HG03095 (cell line): ENCODE results near the gene UGT1A7.
"Not testable (repeated sequence)": the region's sequence is repeated elsewhere in the genome, so short reads cannot be mapped to it uniquely, and the experiment has no call there.

Source experiments
- ATAC-seq: cut with Tn5 transposase; IDR thresholded peaks from one replicate; pipeline ENCODE4 v1.9.1; 2021; ENCODE audit warnings: moderate library complexity; ENCODE audit not compliant: unreplicated experiment

The UGT1A7 gene

DNA sequence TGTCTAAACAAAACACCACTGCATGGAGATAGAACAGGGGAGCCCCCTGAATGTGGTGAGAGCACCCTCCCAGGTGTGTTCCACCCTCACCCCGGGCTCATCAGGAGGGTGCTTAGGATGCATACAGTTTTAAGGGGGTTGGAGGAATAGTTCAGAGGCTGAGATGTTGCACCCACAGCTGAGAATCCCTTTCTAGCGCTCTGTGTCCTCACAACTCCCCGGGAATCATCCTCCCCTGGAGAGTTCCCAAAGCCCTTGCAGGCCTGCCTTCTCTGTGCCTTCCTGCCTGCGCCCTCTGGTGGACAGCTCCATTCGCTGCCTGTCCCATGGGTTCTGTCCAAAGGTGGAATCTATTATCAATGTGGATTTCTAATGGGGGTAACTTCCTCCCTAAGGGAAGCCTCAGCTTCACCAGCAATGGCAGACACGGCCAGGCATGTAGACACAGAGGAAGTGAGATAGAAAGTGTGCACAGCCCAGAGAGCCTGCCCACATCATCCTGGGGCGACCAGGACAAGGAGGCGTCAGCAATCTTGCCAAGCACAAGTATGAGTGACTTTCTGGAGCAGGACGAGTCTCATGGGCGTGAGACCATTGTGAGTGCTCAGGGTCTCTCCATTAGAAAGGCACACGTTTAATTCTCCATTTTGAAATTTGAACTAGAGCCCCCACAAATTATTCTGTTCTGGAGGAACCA, 29.8 kb downstream of the UGT1A7 start:
- ATAC-seq, result no peak

- no peak for ATAC-seq
Measured at GRCh38 chr2:233712611-233713261, 31.0 kb downstream of the UGT1A7 start, which contains the start of gene UGT1A5. UGT1A5 (plus strand) TSS chr2:233712907; CDS start chr2:233712992, 85 bp downstream.

DNA sequence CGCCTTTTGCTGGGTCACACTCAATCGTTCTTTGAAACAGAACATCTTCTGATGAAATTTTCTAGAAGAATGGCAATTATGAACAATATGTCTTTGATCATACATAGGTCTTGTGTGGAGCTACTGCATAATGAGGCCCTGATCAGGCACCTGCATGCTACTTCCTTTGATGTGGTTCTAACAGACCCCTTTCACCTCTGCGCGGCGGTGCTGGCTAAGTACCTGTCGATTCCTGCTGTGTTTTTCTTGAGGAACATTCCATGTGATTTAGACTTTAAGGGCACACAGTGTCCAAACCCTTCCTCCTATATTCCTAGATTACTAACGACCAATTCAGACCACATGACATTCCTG, 31.5 kb downstream of the UGT1A7 start:
- ATAC-seq, result no peak

DNA sequence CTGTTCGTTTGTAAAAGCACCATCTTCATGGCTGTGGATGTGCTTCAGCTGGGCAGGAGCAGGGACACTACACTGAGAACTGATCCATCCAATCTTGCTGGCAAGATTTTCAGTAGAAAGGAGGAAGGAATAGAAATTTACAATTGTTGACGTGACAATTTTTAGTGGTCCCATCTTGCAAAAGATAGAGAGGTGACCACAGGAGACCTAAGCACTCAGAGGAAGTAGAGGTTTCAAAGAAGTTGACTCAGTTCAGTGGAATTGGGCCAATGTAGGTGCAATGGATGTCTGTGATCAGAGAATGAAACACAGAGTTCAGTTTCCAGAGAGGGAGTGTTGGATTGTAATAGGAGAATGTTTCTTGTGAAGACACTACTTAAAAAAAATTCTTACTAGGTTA, 32.4 kb downstream of the UGT1A7 start:
- ATAC-seq, result no peak

- no peak for ATAC-seq
Measured at GRCh38 chr2:233718552-233718951, 36.9 kb downstream of the UGT1A7 start, which contains the start of gene UGT1A4. UGT1A4 (plus strand) TSS chr2:233718736; CDS start chr2:233718821, 85 bp downstream.

GRCh38 chr2:233728723-233729301, 47.1 kb downstream of the UGT1A7 start, which contains the start of gene UGT1A3:
UGT1A3 (plus strand) TSS chr2:233729042; CDS start chr2:233729127, 85 bp downstream.
- no peak for ATAC-seq

GRCh38 chr2:233736868-233737653, 55.4 kb downstream of the UGT1A7 start:
- ATAC-seq, result not testable (repeated sequence)

- no peak for ATAC-seq
Measured at GRCh38 chr2:233740870-233741269, 59.2 kb downstream of the UGT1A7 start.

- no peak for ATAC-seq
Measured at GRCh38 chr2:233743464-233744259, 62.0 kb downstream of the UGT1A7 start.

DNA sequence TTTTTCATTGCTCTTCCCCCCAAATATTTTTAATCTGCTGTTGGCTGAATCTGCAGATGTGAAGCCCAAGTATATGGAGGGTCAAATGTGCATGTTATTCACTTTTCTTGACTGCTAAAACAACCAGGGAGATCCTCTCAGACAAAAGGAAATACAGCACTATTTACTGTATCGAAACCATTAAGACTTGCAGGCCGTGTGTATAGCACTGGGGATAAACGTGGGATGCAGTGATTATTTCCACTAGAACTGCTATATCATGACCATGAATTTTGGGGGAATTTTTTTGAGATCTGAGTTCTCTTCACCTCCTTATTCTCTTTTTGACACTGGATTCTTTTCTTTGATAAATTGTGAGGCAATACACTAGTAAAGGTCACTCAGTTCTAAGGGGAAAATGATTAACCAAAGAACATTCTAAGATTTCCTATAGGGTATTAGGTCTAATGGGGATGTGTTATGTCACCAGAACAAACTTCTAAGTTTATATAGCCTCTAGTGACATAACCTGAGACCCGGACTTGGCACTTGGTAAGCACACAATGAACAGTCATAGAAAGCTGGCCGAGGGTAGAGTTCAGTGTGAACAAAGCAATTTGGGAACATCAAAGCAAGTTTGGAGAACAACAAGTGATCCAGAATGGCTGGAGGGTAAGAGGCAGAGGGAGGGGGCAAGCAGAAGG, 63.5 kb downstream of the UGT1A7 start:
- no peak for ATAC-seq

GRCh38 chr2:233745838-233746237, 64.1 kb downstream of the UGT1A7 start:
- ATAC-seq, result not testable (repeated sequence)

GRCh38 chr2:233746475-233747282, 65.0 kb downstream of the UGT1A7 start:
- ATAC-seq, result no peak

GRCh38 chr2:233747283-233747544, 65.5 kb downstream of the UGT1A7 start:
- ATAC-seq, result no peak

GRCh38 chr2:233750689-233751088, 69.0 kb downstream of the UGT1A7 start:
- not testable (repeated sequence) for ATAC-seq

DNA sequence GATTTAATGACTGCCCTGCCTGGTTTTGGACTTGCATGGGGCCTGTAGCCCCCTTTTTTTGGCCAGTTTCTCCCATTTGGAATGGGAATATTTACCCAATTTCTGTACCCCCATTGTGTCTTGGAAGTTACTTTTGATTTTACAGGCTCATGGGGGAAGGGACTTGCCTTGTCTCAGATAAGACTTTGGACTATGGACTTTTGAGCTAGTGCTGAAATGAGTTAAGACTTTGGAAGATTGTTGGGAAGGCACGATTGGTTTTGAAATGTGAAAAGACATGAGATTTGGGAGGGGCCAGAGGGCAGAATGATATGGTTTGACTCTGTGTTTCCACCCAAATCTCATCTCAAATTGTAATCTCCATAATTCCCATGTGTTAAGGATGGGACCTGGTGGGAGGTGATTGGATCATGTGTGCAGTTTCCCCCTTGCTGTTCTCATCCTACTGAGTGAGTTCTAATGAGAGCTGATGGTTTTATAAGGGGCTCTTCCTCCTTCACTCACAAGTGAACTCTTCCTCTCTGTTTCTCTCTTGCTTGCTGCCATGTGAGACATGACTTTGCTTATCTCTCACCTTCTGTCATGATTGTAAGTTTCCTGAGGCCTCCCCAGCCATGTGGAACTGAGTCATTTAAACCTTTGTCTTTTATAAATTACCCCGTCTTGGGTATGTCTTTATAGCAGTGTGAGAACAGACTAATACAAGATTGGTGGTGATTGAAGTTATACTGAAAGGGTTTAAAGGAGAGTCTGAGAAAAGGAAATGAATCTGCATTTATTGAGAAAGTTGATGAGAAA, 69.7 kb downstream of the UGT1A7 start:
- not testable (repeated sequence) for ATAC-seq

DNA sequence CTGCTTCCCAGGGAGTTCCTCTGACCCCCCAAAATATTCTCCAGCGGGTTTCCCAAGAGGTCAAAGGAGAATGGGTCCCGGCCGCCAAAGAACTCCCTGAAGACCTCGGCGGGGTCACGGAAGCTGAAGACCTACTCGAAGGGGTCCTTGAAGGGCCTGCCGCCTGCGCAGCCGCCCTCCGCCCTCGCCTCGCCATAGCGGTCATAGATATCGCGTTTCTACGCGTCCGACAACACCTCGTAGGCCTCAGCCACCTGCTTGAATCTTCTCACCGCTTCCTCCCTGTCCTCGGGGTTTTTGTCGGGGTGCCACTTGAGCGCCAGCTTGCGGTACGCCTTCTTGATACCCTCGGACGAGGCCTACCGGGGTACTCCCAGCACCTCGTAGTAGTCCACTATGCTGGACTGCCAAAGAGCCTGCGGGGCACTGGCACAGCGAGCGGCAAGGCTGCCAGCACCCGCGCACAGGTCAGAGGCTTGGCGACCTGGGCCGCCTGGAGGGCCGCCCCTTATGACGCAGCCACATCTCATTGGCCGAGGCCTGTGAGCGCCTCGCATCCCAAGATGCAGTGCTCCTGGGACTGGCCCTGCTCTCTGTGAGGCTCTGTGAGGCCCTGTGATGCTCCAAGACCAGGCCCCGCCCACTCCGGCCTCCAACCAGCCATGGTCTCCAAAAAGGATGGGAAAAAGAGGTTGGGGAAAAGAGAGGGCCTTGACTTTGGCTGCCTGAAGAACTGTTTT, 73.3 kb downstream of the UGT1A7 start:
- no peak for ATAC-seq

- ATAC-seq, result no peak
Measured at GRCh38 chr2:233756429-233757081, 74.9 kb downstream of the UGT1A7 start.
